Bronchial epithelial cell (primary cell): ENCODE measurements around the gene ITGB3BP. TPM values are rescaled to one million over a fixed set of nuclear protein-coding genes. Genes with fewer than 3 reads are reported as not detected.
A peak's percentile ranks its signal among the peaks of the same experiment; 100 is the strongest.

Experiments used
- DNase-seq: peaks from one replicate; pipeline ENCODE4 v3.0.0-alpha.2; 2010; ENCODE audit warnings: low read depth
- FAIRE-seq: peaks from 2 replicates; lab custom pipeline; 2011; peaks lifted over from hg19 to GRCh38; lab: Jason Lieb, UNC
- H3K27me3 ChIP-seq: 2 replicates; pipeline ENCODE4 v1.5.1; 2011; ENCODE audit warnings: low read length; ENCODE audit not compliant: control insufficient read depth, insufficient read depth
- H3K36me3 ChIP-seq: 2 replicates; pipeline ENCODE4 v1.5.1; 2011; ENCODE audit warnings: low read length; ENCODE audit not compliant: control insufficient read depth, insufficient read depth
- H3K4me3 ChIP-seq: 2 replicates; pipeline ENCODE4 v1.5.1; 2011; ENCODE audit warnings: mild to moderate bottlenecking, low read depth, low read length, control low read depth
- total RNA-seq: library from RNA; depleted of rRNA; stranded (reverse); fragments of >200 nt; gene quantifications from 2 replicates; pipeline ENCODE4 v1.2.1, GENCODE V29; 2014
- TF ChIP-seq, protein P1 (sequence below): IDR thresholded peaks from 2 replicates; pipeline ENCODE4 v1.5.1; 2011; ENCODE audit warnings: mild to moderate bottlenecking, moderate library complexity, low read length, control low read depth, inconsistent platforms; ENCODE audit not compliant: insufficient read depth, severe bottlenecking

The ITGB3BP gene
- total RNA-seq, 1 donor from 2014 or later, result 7.4 TPM

DNA sequence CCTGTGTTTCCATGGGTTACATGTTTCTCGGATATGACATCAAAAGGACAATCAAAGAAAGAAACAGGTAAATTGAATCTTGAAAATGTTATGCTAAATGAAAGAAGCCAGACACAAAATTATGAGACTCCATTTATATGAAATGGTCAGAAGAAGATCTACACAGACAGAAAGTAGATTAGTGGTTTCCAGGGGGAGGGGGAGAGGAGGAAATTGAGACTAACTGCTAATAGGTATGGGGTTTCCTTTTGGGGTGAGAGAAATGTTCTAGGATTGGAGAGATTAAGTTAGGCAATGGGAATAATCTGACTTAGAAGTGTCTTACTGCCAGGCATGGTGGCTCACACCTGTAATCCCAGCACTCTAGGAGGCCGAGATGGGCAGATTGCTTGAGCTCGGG lies 21.8 kb downstream of the ITGB3BP start:
- FAIRE-seq (no peak), DNase-seq (no peak)

DNA sequence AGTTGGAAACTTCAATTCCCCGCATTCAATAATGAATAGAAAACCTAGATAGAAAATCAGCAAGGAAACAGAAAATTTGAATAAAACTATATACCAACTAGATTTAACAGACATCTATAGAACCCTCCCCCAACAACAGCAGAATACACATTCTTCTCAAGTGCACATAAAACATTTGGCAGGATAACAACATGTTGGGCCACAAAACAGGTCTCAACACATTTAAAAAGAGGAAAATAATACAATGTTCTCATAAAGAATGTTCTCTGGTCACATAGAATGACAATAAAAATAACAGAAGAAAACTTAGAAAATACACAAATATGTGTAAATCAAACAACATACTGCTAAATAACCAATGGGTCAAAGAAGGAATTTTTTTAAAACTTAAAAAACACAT lies 24.9 kb downstream of the ITGB3BP start:
- TF ChIP-seq, protein P1, sequence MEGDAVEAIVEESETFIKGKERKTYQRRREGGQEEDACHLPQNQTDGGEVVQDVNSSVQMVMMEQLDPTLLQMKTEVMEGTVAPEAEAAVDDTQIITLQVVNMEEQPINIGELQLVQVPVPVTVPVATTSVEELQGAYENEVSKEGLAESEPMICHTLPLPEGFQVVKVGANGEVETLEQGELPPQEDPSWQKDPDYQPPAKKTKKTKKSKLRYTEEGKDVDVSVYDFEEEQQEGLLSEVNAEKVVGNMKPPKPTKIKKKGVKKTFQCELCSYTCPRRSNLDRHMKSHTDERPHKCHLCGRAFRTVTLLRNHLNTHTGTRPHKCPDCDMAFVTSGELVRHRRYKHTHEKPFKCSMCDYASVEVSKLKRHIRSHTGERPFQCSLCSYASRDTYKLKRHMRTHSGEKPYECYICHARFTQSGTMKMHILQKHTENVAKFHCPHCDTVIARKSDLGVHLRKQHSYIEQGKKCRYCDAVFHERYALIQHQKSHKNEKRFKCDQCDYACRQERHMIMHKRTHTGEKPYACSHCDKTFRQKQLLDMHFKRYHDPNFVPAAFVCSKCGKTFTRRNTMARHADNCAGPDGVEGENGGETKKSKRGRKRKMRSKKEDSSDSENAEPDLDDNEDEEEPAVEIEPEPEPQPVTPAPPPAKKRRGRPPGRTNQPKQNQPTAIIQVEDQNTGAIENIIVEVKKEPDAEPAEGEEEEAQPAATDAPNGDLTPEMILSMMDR, result no peak
- Histone ChIP-seq H3K36me3 (no peaks in the 10 kb centered on the region), H3K4me3 (no peak overlapping the region), H3K27me3 (no peaks in the 10 kb centered on the region)
- FAIRE-seq, result no peak
- peak; percentile 48 for DNase-seq

More for the DNA sequence above, 21.8 kb downstream of the ITGB3BP start:
- TF ChIP-seq, protein P1, result no peak
- Histone ChIP-seq H3K27me3 (no peaks in the 10 kb centered on the region), H3K4me3 (no peak overlapping the region), H3K36me3 (no peaks in the 10 kb centered on the region)

DNA sequence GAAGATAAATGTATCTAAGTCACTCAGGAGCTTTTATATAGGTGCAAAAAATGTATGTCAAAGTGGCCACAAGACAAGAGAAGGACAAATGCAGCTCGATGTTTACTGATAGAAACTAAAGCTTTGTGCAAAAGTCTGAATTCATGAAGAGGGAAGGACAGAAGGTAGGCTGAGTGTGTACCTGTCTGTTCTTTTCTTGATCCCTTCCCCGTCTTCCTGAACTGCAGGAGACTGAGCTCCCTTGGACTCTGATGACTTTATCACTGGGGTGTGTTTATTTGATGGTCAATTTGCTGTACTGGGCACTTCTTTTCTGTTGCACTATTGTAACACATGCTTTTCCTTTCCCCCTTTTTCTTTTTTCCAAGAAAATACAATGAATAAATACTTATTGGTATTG lies 25.4 kb downstream of the ITGB3BP start:
- no peak overlapping the region for H3K4me3 ChIP-seq
- H3K36me3 ChIP-seq, result no peaks in the 10 kb centered on the region
- TF ChIP-seq, protein P1, result no peak
- FAIRE-seq, result peak; percentile 18
- no peak for DNase-seq
- no peaks in the 10 kb centered on the region for H3K27me3 ChIP-seq

DNA sequence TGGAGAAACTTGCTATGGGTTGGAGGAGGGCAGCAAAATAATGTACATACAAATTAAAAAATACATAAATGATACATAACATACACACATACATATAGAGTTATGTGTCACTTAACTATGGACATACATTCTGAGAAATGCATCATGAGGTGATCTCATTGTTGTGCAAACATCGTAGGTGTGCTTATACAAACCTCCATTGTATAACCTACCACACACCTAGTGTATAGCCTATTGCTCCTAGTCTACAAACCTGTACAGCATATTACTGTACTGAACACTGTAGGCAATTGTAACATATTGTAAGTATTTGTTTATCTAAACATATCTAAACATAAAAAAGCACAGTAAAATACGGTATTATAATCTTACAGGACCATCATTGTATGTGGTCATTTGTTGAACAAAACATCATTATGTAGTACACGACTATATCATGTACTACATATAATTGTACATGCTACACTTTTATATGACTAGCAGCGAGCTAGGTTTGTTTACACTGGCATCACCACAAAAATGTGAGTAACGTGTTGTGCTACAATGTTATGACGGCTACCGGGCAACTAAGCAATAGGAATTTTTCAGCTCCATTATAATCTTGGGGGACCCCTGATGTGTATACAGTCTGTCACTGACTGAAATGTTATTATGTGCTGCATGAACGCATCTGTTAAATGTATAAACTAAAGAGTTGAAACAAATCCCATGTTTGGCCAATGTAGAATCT lies 35.5 kb downstream of the ITGB3BP start:
- TF ChIP-seq, protein P1, result no peak
- no peaks in the 10 kb centered on the region for H3K36me3 ChIP-seq
- FAIRE-seq, result no peak

DNA sequence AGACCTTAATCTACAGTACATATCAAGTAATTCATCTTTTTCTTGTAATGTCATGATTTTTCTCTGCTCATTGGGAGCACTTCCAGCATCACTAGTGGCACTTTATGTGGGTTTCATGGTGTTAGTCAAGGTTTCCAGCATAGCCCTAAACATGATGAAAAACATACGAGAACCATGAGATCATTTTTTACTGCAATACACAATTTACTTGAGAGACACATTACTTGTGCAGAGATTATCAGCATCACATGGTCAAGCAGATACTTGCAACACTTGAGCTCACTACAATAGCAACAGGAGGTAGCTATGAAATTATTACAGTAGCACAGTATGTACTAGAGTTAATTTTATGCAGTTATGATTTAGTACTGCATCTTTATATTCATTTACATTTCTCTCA lies 36.4 kb downstream of the ITGB3BP start:
- TF ChIP-seq, protein P1, result no peak
- no peaks in the 10 kb centered on the region for H3K36me3 ChIP-seq
- FAIRE-seq (no peak), DNase-seq (no peak)
- no peak overlapping the region for H3K4me3 ChIP-seq
- no peaks in the 10 kb centered on the region for H3K27me3 ChIP-seq

More for the DNA sequence above, 35.5 kb downstream of the ITGB3BP start:
- Histone ChIP-seq H3K27me3 (no peaks in the 10 kb centered on the region), H3K4me3 (no peak overlapping the region)
- DNase-seq, result peak; percentile 93
